ENCODE results near the gene R3HDM2.

GRCh38 chr12:57250541-57250940 is 180.3 kb downstream of the R3HDM2 start:
- no peak for TF ChIP-seq GATA2 (IDR thresholded peaks at IDR 0.05; ENCODE audit: low read depth, low read length)
- no peak for TF ChIP-seq GATA3 (IDR thresholded peaks at IDR 0.05; ENCODE audit: low read depth, low read length)

All from SH-SY5Y (cell line).